Adrenal gland (tissue), 5 donors: ENCODE data around the gene UCHL5.

Experiments
- POLR2A ChIP-seq, 2 donors: fragments of 450-650 bp; IDR thresholded peaks; one replicate each; pipeline ENCODE4 v1.6.1; 2017; ENCODE audit warnings: antibody characterized with exemption in 2 of 2, mild to moderate bottlenecking in 2 of 2, moderate library complexity in 1 of 2
- TF ChIP-seq, protein P1 (sequence below), 6 experiments: fragments of 450-650 bp in 4 of 6; fragments of 200-600 bp in 2 of 6; sonication (generic) in 1 of 6; IDR thresholded peaks; 1 replicate in 5 of 6; 2 replicates in 1 of 6; pipeline versions ENCODE4 v1.5.1 to v1.8.0; 2016 to 2021; ENCODE audit warnings: antibody characterized with exemption in 6 of 6, mild to moderate bottlenecking in 2 of 6, moderate library complexity in 1 of 6
- donor health status: DM: no; HTN: no; CAD: no.

DNA sequence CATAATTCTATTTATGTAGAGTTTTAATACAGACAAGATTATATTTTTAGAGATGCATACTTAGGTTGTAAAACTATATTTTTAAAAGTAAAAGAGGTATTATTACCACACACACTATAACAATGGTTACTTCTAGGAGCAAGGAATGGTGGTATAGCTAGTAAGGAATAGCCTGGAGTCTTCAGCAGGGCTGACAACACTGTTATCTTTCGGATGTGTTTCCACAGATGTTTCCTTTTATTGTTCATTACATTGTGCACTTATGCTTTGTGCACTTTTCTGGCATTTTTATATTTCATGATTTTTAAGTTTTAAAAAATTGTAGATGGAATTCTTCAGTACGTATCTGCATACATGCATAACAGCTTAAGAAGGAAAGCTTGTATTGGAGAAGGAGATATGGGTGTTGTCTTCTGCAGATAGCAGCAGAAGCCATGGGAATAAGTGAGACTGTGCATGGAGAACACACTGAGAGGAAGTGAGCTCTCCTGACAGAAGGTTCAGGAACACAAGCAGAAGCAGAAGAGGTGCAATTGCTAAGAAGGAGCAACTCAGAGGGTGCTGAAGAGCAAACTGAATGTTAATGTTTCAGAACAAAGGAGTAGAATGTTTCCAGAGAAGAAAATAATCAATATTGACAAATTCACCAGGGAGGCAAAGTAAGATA is 91.8 kb downstream of the UCHL5 start:
- TF ChIP-seq, protein P1, sequence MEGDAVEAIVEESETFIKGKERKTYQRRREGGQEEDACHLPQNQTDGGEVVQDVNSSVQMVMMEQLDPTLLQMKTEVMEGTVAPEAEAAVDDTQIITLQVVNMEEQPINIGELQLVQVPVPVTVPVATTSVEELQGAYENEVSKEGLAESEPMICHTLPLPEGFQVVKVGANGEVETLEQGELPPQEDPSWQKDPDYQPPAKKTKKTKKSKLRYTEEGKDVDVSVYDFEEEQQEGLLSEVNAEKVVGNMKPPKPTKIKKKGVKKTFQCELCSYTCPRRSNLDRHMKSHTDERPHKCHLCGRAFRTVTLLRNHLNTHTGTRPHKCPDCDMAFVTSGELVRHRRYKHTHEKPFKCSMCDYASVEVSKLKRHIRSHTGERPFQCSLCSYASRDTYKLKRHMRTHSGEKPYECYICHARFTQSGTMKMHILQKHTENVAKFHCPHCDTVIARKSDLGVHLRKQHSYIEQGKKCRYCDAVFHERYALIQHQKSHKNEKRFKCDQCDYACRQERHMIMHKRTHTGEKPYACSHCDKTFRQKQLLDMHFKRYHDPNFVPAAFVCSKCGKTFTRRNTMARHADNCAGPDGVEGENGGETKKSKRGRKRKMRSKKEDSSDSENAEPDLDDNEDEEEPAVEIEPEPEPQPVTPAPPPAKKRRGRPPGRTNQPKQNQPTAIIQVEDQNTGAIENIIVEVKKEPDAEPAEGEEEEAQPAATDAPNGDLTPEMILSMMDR (IDR thresholded peaks at IDR 0.05), result no peak
- TF ChIP-seq POLR2A (IDR thresholded peaks at IDR 0.05), result no peak
